Superior temporal gyrus (tissue), 1 donor: Measurements from ENCODE around the gene SLC17A2.

Experiments used
- DNase-seq: peaks from one replicate; pipeline ENCODE4 v3.0.0-alpha.2; 2016; ENCODE audit errors: extremely low spot score

The SLC17A2 gene

DNA sequence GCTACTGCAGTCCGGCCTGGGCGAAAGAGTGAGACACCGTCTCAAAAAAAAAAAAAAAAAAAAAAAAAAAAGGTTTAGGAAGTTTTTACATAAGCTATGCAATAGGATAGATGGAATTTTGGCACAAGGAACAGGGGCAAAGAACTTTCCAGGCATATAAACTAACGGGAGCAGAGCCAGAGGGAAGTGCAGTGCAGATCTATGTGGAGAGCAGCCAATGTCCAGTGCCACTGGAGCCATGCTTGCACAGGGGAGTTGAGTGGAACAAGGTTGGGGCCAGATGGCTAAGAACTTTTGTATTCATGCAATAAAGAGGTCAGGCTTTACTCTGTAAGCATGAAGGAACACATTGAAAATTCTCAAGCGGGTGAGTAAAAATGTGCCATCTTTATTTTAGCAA is 10.8 kb downstream of the SLC17A2 start:
- no peak for DNase-seq

DNA sequence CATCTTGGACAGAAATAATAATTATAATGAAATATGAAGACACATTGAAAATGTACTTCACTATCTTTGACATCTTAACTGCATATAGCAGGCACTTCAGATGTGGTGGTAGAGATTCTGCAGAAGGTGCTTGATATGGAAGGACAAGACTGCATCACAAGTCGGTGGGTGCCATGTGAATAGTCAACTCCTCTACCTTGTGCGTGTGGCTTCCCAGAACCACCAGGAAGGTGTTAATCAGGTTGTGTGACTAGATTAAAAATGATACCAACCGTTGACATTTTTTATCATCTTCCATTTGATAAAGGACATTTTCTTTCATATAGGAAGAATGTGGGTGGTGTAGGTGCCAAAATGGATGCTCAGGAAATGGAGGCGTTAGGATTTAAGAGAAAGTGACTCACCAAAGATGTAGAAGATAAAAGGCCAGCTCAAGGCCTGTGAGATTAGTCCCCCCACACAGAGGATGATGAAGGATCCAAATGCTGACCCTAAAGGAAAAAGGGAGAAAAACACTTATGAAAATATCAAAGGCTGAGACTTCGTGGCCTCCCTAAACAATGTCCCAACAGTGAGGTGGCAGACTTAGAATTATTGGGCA is 12.3 kb downstream of the SLC17A2 start:
- DNase-seq = no peak

DNA sequence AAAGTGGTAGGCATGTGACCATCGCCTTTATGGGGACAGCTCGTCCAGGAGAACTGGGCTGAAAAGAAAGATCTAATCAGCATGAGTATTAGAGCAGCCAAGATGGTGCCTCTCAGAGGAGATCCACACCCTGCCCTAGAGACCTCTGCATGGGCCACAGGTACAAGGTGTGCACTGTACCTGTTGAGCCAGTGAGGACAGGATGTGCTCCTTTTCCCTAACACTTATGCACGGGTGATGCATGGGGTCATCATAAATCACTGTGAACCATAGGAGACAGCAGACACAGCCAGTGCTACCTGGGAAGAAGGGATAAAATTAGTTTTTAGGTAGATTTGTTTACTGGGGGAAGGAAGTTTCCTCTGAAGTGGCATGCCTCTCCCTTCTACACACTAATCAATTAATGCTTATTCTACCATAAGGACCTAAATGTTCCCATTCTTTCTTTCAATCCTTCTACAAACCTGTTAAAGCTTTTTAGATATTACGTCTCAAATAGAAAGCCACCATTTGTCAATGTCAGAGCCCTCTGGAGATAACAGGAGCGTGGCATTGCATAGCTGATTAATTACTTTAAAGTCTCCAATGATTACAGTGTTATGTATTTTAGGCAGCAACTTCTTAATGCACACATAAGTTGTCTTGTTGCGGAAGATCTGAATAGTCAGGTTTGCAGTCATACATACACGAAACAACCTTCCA is 13.6 kb downstream of the SLC17A2 start:
- DNase-seq = no peak

DNA sequence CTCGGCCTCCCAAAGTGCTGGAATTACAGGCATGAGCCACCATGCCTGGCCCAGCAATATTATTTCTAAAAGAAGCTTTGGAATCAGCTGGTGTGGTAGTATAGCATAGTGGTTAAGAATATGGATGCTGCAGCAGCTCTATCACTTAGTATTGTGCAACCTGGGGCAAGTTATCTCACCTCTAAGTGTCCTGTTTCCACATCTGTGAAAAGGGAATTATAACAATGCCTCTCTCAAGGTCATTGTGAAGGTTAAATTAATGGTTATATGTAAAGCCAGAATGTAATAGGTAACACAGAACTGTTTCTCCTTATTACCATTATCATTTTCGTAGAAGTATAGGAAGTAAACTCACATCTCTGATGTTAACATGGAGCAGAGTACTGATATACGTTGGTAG is 14.2 kb downstream of the SLC17A2 start:
- no peak for DNase-seq

DNA sequence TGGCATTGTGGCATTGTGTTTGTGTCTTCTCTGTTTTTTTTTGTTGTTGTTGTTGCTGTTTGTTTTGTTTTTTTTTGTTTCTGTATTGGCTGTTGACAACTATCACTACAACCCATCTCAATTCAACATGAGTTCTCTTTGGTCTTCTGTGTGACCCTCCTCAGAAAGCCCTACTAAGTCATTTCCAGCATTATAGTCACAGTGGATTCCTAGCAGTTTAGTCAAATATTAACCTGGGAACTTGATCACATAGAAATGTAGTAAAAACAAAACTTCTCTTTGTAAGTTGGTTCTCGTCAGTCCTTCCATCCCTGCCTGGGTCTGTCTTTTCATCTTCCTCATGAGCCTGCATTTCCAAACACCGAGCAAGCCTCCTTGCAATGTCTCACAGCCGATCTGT is 16.8 kb downstream of the SLC17A2 start:
- DNase-seq = no peak

DNA sequence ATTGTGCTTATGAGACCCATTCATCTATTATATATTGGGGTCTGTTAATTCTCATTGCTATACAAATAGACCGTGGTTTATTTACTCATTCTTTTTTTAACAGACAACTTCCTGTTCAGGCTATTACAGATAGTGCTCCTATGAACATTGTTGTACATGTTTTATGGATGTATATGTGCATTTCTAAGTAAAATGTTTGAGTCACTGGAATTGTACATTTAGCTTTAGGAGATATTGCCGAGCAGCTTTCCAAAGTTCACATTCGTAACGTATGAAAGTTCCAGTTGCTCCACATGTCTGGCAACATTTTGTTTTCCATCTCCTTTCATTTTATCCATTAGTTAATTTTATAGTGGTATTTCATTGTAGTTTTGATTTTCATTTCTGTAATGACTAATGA is 19.1 kb downstream of the SLC17A2 start:
- DNase-seq = no peak

DNA sequence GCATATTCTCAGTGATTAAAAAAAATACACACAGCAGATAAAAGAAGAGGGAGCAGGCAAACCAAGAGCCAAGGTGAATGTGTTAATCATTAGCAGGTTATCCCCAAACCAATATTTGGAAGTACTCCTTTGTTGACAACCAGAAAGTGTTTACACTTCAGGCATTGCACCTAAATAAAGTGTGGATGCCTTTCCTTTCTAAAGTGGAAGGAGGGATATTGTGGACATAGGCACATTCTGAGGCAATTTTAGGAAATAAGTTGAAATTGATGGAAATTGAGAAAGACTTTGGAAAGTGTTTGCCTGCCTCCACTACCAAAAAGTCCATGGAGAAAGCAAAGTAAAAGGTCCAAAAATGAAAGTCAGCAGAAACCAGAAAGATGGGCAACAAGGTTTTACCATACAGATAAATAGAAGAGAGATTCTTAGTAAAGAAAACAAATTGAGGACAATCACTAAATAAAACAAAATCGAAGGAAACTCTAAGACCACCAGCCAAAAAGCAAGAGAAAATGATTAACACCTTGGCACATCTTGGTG is 22.9 kb downstream of the SLC17A2 start:
- no peak for DNase-seq

DNA sequence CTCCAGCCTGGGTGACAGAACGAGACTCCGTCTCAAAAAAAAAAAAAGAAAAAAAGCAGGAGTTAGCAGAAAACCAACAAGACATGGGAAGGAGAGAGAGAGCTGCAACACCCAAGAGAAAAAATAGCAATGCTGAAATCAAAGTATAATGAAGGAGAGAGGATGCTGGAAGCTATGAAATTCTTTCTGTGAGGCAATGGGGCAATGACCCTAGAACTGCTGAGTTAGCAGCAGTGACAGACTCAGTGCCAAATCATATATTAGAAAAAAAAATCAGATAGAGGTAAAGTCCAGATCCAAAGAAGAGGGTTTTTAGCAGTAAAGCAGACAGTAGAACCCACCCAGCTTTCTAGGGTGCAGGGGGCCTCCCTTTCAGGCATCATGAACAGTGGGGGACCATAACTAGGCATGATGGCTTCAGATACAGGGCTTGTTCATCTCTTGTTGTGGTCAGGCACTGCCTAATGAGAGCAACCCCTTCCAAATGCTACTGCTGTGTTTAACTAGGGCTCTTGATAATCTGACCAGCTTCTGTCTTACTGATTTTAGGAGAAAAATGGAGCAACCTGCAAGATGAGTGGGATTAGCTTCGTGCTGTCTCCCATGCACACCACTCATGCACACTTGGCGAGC is 26.9 kb downstream of the SLC17A2 start:
- no peak for DNase-seq

DNA sequence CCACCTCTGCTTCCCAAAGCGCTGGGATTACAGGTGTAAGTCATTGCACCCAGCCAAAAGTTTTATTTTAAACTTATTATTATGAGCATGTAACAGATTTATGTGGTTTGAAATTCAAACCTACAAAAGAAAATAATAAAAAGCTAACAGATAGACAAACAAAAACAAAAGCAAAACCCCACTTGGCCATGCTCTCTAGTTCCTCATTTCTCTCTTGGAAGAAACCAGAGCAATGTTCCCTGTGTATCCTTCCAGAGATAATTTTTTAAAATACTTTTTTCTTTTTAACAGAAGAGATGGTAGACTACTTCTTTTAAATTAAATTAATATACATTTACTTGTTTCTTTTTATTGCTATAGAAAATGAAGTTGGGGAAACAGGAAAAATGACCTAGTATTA is 28.4 kb downstream of the SLC17A2 start:
- DNase-seq = no peak

DNA sequence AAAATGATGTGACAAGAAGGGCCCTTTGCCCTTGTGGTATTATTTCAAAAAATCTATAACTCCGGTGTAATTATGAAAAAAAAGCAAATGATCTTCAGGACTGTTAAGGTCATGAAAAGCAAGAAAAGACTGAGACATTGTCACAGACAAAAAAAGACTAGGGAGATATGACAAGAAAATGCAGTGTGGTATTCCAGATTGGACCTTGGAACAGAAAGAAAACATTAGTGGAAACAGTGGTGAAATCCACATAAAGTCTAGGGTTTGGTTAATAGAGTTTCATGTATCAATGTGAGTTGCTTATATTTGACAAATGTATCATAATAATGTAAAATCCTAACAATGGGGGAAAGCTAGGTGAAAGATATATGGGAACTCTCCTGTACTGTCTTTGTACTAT is 29.6 kb downstream of the SLC17A2 start:
- no peak for DNase-seq

DNA sequence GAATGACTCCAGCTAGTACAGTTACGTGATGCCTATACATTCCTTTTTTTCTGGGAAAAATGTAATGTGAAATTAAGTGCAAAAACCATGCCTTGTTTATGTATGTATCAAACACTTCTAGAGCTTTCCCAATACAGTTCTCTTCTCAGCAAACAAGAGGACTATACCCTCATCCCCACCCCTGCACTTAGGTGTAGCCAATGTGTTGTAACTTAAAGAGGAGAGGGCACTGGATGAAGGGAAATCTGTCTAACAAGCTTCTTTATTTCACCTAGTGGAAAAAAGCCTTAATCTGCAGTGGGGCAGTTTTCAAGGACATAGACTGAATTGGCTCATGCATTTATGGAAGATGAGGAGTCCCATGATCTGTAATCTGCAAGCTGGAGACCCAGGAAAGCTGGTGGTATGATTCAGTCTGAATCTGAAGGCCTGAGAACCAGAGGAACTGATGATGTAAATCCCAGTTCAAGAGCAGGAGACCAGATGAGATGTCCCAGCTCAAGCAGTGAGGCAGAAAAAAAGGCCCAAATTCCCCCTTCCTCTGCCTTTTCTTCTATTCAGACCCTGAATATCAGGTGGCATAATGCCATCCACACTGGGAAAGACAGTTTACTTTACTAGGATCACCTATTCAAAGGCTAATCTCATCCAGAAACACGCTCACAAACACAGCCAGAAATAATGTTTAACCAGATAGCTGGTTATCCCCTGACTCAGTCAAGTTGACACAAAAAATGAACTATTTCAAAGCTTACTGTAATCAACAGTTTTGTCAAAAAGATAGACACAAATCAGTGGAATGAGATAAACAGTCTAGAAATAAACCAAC is 30.7 kb downstream of the SLC17A2 start:
- DNase-seq = no peak

DNA sequence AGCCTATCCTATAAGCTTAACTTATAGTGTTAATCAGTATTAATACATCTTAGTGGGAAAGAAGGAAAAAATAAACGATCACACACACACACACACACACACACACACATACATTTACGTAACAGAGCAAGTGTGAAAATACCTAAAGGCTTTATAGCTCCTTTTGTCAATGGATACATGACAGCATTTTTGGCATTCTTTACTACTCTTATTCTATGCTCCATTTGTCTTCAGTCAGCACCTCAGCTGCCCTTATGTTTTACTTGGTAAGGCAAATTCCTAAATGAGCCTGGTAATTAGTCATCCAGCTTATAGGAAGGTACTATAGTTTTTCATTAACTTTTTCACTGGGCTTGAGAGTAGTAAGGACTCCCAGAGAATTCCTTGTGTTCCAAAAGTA is 31.4 kb downstream of the SLC17A2 start:
- DNase-seq = no peak

DNA sequence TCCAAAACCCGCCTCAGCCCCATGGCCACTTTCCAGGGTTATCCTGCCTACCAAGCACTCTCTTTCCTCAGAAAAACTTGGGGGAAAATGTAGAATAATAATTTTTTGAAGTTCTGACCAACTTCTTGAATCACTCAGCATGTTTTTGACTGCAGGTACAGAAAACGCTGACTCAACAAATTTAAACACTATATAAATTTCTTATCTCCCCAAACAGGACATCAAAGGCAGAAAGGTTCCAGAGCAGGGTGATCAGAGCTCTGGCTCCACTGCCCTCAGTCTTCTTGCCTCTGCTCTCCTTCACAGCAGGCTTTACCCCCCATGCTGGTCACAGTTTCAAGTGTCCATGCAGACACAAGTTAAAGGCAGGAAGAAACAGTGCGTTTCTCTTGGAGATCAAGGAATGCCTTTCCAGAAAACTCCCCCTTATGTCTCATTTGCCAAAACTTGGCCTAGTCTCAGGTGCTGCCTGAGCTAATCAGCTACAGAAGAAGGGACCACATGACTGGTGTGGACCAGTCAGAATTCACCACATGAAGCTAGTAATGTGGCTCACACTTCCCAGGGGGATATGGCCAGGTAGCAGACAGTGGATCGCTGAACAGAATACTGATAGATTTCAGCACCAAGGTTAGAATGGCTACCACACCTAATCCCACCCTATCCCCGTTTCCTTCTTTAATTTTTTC is 32.1 kb downstream of the SLC17A2 start:
- DNase-seq = no peak

DNA sequence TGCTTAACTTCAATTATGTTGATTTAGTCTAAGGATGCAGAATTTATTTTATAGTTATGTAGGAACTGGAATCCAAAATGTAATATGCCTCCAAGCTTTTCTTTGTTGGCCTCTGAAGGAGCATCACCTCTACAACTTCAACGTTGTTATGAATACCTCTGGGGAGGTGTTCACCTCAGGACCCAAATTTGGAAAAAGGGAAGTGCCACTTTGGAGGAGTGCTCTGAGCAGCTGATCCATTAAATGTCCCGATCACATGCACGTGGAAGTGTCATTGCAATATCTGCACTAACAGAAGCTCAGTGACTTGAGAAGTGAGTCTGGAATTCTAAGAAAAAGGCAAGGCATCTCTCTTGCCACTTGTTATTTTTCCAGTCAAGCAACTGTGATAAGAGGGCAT is 34.2 kb downstream of the SLC17A2 start:
- no peak for DNase-seq

DNA sequence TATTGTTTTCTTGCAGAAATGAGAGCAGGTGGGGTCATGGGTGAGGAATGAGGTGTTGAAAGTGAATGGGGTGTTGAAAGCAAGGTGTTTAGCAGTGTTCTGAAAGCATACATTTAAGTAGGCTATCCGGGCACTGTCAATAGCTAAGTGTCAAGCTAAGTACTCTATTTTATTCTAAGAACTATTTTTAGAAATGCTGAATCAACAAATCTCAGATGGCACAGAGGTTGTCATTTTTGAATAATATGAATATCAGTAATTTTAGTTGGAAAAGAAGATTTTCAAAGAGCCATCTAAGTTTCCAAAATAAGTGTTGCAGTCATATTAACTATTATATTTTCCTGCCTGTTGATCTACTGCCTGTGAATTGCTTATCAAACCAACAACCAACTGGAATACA is 34.7 kb downstream of the SLC17A2 start:
- no peak for DNase-seq

DNA sequence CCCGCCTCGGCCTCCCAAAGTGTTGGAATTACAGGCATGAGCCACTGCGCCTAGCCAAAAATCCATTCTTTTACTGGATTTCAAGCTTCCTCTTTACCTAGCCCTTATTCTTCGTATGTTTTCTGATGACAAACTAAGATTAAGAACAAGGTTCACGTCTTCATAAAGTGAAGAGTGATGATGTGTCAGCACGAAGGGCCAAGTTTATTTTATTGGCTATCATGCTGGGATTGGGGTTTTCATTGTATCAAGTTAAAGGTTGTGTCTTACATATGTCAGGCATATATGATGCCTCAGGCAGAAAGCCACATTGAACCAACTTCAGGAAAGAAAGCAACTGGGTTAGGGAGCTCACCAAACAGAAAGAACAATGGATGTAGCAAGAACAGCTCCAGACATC is 36.7 kb downstream of the SLC17A2 start:
- DNase-seq = no peak

DNA sequence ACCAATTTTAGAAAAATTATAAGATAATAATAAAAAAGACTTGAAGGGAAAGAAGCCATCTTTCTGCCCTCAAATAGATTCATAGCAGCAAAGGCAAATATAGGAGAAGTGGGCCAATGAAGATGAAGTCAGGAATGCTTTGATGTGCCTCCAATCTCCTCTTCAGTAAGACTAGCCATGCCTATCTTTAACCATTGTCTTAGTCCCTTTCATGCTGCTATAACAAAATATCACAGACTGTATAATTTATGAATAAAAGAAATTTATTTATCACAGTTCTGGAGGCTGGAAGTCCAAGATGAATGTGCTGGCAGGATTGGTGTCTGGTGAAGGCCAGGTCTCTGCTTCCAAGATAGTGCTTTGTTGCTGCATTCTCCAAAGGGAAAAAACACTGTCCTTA is 37.6 kb downstream of the SLC17A2 start:
- no peak for DNase-seq

DNA sequence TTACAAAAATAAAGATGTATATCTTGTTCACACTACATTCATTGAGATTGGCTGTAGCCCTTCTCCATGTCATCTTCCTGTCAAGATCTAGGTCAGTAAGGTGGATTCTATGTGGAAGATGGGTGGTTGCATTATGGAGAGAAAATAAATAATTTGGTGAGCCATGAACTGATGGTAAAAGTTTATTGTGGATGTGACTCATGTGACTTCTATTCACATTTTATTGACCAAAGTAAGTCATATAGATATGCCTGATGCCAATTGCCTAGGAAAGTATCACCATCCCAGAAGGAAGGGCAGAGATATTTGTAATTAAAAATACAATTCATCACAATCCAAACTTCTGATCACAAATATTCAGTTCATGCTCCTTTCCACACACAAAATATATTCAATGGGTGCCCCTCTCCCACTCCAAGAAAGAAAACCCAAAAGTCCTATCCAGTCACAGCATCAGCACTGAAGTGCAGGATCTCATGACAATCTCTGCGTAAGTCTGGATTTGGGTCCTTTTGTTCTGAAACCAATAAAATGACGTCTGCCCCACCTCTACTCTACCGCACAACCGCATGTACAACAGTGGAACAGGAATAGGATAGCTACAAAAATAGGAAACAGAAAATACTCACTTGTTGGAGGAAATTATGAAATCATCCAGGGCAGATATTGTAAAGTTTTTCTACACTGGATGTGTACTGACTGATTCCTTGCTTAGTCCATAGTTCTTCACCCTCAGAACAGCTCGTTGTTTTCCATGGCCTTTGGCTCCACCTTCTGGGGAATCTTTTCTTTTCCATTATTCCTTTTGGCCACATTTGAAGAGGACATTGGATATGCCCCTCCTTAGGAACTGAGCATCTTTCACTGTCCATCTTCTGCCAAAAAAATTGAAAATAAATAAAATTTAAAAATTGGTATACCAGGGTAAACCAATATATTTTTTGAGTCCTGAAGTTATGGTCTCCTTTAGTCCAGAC is 40.3 kb downstream of the SLC17A2 start:
- DNase-seq = peak; percentile 85

DNA sequence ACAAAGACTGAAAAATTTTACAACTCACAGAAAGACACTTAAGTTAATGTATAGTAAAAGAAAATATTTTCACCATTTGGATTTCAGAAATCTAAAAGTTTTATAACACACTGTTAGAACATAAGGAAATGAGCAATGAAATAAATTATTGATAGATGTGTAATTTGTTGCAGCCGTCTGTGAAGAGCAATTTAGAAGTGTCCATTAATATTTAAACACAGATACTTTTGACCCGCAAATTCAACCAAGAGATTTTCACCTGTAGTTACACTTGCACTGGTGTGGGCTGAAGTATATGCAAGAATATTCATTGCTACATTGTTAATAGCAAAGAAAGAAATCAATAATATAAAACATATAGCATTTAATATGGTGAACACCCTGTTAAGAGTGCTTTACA is 41.9 kb downstream of the SLC17A2 start:
- no peak for DNase-seq

DNA sequence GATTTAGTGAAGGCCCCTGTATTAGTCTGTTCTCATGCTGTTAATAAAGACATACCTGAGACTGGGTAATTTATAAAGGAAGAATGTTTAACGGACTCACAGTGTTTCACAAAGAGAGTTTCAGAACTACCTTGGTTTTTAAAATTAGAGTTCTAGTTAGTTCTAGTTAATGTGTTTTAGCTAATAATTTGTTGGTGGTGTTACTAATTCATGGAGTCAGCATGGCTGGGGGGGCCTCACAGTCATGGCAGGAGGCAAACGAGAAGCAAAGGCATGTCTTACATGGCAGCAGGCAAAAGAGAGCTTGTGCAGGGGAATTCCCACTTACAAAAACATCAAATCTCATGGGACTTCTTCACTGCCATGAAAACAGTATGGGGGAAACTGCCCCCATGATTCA is 44.4 kb downstream of the SLC17A2 start:
- DNase-seq = no peak

DNA sequence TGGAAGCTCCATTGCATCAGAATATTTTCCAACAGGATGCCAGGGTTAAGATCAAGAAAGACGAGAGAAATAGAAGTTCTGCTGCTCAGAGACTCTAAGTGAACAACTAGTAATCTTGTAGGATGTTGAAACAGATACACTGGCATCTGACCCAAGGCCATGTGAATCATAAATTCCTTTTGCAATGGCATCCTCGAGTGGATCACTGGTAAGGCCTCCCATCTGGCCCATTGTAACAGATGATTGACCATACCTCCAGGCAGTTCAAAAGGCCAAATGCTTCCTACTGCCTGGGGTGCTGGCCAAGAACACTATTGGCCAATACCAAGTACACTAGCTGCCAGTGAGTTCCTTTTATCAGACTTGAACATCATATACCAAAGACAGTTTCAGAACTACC is 46.5 kb downstream of the SLC17A2 start:
- no peak for DNase-seq
